Activated CD4-positive, alpha-beta T cell treated with anti-CD3 and anti-CD28 coated beads, Interleukin-2, amount 10 ng/mL, durations not matched to agents 24 days and 14 days (primary cell): ENCODE data around the gene ERBB3. TPM values are rescaled to one million over a fixed set of nuclear protein-coding genes. Genes with fewer than 3 reads are reported as not detected.
A peak's percentile ranks its signal among the peaks of the same experiment; 100 is the strongest.
"Not testable (repeated sequence)": the region's sequence is repeated elsewhere in the genome, so short reads cannot be mapped to it uniquely, and the experiment has no call there.

ENCODE experiments used
- DNase-seq: peaks from one replicate; pipeline ENCODE4 v3.0.0; 2022
- H3K27ac Mint-ChIP-seq: one replicate; pipeline ENCODE4 v1.8.0; 2022; ENCODE audit warnings: mild to moderate bottlenecking, mixed read lengths
- H3K27me3 Mint-ChIP-seq: one replicate; pipeline ENCODE4 v1.8.0; 2022; ENCODE audit warnings: mixed read lengths
- H3K36me3 Mint-ChIP-seq: one replicate; pipeline ENCODE4 v1.8.0; 2022; ENCODE audit warnings: low read depth, mild to moderate bottlenecking, mixed read lengths
- H3K4me1 Mint-ChIP-seq: one replicate; pipeline ENCODE4 v1.8.0; 2021; ENCODE audit warnings: mixed read lengths
- H3K4me3 Mint-ChIP-seq: one replicate; pipeline ENCODE4 v1.8.0; 2022; ENCODE audit warnings: mild to moderate bottlenecking, moderate library complexity, mixed read lengths
- H3K9me3 Mint-ChIP-seq: one replicate; pipeline ENCODE4 v1.8.0; 2021; ENCODE audit warnings: mixed read lengths
- intact Hi-C: fragments of 100-400 bp; cut with micrococcal nuclease; formaldehyde crosslinking; loops from one replicate; pipeline ENCODE4 v1.15.1; 2023
- total RNA-seq: library from RNA; stranded (reverse); gene quantifications from 2 replicates; pipeline ENCODE4 v1.2.3, GENCODE V29; 2022

The ERBB3 gene
- total RNA-seq, result 0.14 and 0.57 TPM in 2 replicates

GRCh38 chr12:56079723-56080555 is at the start of gene ERBB3:
Gene ERBB3, plus strand, starts transcription at chr12:56080165. Its CDS starts 136 bp downstream, at chr12:56080301.
- Mint-ChIP-seq H3K27me3 (peaks cover 27% of the 10 kb centered on the region), H3K27ac (no peak within 1 kb of the TSS), H3K4me1 (peaks cover 4% of the 10 kb centered on the region), H3K9me3 (no peaks in the 10 kb centered on the region), H3K36me3 (no peaks in the 10 kb centered on the region), H3K4me3 (peak within 1 kb of the TSS; percentile 88)
- intact Hi-C loops, result loop anchor here (1.0 to 5.0 kb wide), 2 partner anchors 24 to 33 kb away; partner anchors contain the start of gene PA2G4
- peak; percentile 90 for DNase-seq

GRCh38 chr12:56031987-56032386 is 48.0 kb upstream of the ERBB3 start:
- H3K4me3 Mint-ChIP-seq, result peak overlapping the region; percentile 56
- peaks cover 45% of the 10 kb centered on the region for H3K4me1 Mint-ChIP-seq

GRCh38 chr12:56034586-56035332 is 45.2 kb upstream of the ERBB3 start:
- intact Hi-C loops, result no loop called here
- Mint-ChIP-seq H3K27ac (peak overlapping the region; percentile 65), H3K4me3 (peak overlapping the region; percentile 18), H3K27me3 (no peaks in the 10 kb centered on the region), H3K36me3 (peaks cover 63% of the 10 kb centered on the region), H3K4me1 (peaks cover 36% of the 10 kb centered on the region), H3K9me3 (no peaks in the 10 kb centered on the region)
- peak; percentile 66 for DNase-seq

More at GRCh38 chr12:56031987-56032386, 48.0 kb upstream of the ERBB3 start:
- H3K36me3 Mint-ChIP-seq, result peaks cover 78% of the 10 kb centered on the region
- H3K27me3 Mint-ChIP-seq, result no peaks in the 10 kb centered on the region
- intact Hi-C loops, result no loop called here
- H3K9me3 Mint-ChIP-seq, result no peaks in the 10 kb centered on the region
- peak overlapping the region; percentile 79 for H3K27ac Mint-ChIP-seq
- DNase-seq, result peak; percentile 64

GRCh38 chr12:56037161-56037560 is 42.8 kb upstream of the ERBB3 start:
- Mint-ChIP-seq H3K36me3 (peaks cover 51% of the 10 kb centered on the region), H3K4me1 (peaks cover 43% of the 10 kb centered on the region), H3K27ac (peak overlapping the region; percentile 38), H3K9me3 (no peaks in the 10 kb centered on the region), H3K4me3 (no peak overlapping the region), H3K27me3 (no peaks in the 10 kb centered on the region)
- DNase-seq, result no peak
- intact Hi-C loops, result no loop called here

GRCh38 chr12:56038022-56038655 is 41.8 kb upstream of the ERBB3 start:
- no peak for DNase-seq
- intact Hi-C loops, result no loop called here
- Mint-ChIP-seq H3K27ac (peak overlapping the region; percentile 29), H3K27me3 (no peaks in the 10 kb centered on the region), H3K9me3 (no peaks in the 10 kb centered on the region), H3K4me3 (no peak overlapping the region), H3K36me3 (peaks cover 52% of the 10 kb centered on the region), H3K4me1 (peaks cover 43% of the 10 kb centered on the region)

GRCh38 chr12:56040151-56040550 is 39.8 kb upstream of the ERBB3 start:
- DNase-seq, result peak; percentile 65
- Mint-ChIP-seq H3K4me1 (peaks cover 50% of the 10 kb centered on the region), H3K36me3 (peaks cover 55% of the 10 kb centered on the region), H3K27ac (peak overlapping the region; percentile 99), H3K9me3 (no peaks in the 10 kb centered on the region), H3K27me3 (no peaks in the 10 kb centered on the region), H3K4me3 (peak overlapping the region; percentile 100)
- intact Hi-C loops, result loop anchor here (2.0 kb wide), 3 partner anchors 19 to 301 kb away; partner anchors contain the start of genes IKZF4 and SARNP

- intact Hi-C loops, result loop anchor here (1.0 to 2.0 kb wide), 9 partner anchors 12 to 302 kb away; partner anchors contain the start of genes IKZF4, PA2G4, PYM1 and RAB5B
- Mint-ChIP-seq H3K27ac (peak overlapping the region; percentile 99), H3K9me3 (no peaks in the 10 kb centered on the region), H3K4me3 (peak overlapping the region; percentile 100), H3K36me3 (peaks cover 52% of the 10 kb centered on the region), H3K4me1 (peaks cover 44% of the 10 kb centered on the region), H3K27me3 (no peaks in the 10 kb centered on the region)
- DNase-seq, result no peak
These were observed 38.9 kb upstream of the ERBB3 start for GRCh38 chr12:56040963-56041551.

GRCh38 chr12:56041552-56042429 is 38.2 kb upstream of the ERBB3 start, which contains the start of gene RPS26:
Gene RPS26, plus strand, starts transcription at chr12:56041918. Its CDS starts 249 bp downstream, at chr12:56042167.
- H3K4me3 Mint-ChIP-seq, result peak within 1 kb of the TSS; percentile 100
- intact Hi-C loops, result loop anchor here (1.0 to 2.0 kb wide), 9 partner anchors 12 to 303 kb away; partner anchors contain the start of genes IKZF4, PA2G4, PYM1 and RAB5B
- DNase-seq, result peak; percentile 97
- peaks cover 50% of the 10 kb centered on the region for H3K4me1 Mint-ChIP-seq
- H3K27ac Mint-ChIP-seq, result peak within 1 kb of the TSS; percentile 99
- H3K36me3 Mint-ChIP-seq, result peaks cover 51% of the 10 kb centered on the region
- H3K9me3 Mint-ChIP-seq, result no peaks in the 10 kb centered on the region
- no peaks in the 10 kb centered on the region for H3K27me3 Mint-ChIP-seq

GRCh38 chr12:56042430-56042813 is 37.5 kb upstream of the ERBB3 start:
- H3K9me3 Mint-ChIP-seq, intact Hi-C loops, H3K27me3 Mint-ChIP-seq, DNase-seq: not testable (repeated sequence)
- Mint-ChIP-seq H3K4me3 (peak overlapping the region; percentile 100), H3K4me1 (peaks cover 50% of the 10 kb centered on the region), H3K36me3 (peaks cover 48% of the 10 kb centered on the region), H3K27ac (peak overlapping the region; percentile 99)

GRCh38 chr12:56042843-56043242 is 37.1 kb upstream of the ERBB3 start:
- DNase-seq, result no peak
- no peaks in the 10 kb centered on the region for H3K27me3 Mint-ChIP-seq
- H3K9me3 Mint-ChIP-seq, result no peaks in the 10 kb centered on the region
- peak overlapping the region; percentile 99 for H3K27ac Mint-ChIP-seq
- peaks cover 47% of the 10 kb centered on the region for H3K4me1 Mint-ChIP-seq
- intact Hi-C loops, result no loop called here
- H3K4me3 Mint-ChIP-seq, result peak overlapping the region; percentile 100
- H3K36me3 Mint-ChIP-seq, result peaks cover 48% of the 10 kb centered on the region

GRCh38 chr12:56046027-56046780 is 33.8 kb upstream of the ERBB3 start:
- Mint-ChIP-seq H3K36me3 (peaks cover 43% of the 10 kb centered on the region), H3K27me3 (no peaks in the 10 kb centered on the region), H3K27ac (peak overlapping the region; percentile 74), H3K4me1 (peaks cover 28% of the 10 kb centered on the region), H3K4me3 (no peak overlapping the region), H3K9me3 (no peaks in the 10 kb centered on the region)
- no peak for DNase-seq
- intact Hi-C loops, result loop anchor here (5.0 kb wide), 1 partner anchor 36 kb away; the partner anchor contains the start of gene ERBB3

GRCh38 chr12:56053407-56053893 is 26.5 kb upstream of the ERBB3 start:
- intact Hi-C loops, result no loop called here
- DNase-seq, result no peak
- Mint-ChIP-seq H3K27me3 (no peaks in the 10 kb centered on the region), H3K36me3 (no peaks in the 10 kb centered on the region), H3K4me1 (peaks cover 5% of the 10 kb centered on the region), H3K4me3 (no peak overlapping the region), H3K27ac (no peak overlapping the region), H3K9me3 (no peaks in the 10 kb centered on the region)
